ENCODE measurements around the gene KCND3.

KCND3 gene

GRCh38 chr1:111990026-111990877, 784 bp upstream of the KCND3 start:
- DNase-seq (ENCODE audit: extremely low spot score, insufficient read length, low read depth) (no peak), FAIRE-seq (no peak)

DNA sequence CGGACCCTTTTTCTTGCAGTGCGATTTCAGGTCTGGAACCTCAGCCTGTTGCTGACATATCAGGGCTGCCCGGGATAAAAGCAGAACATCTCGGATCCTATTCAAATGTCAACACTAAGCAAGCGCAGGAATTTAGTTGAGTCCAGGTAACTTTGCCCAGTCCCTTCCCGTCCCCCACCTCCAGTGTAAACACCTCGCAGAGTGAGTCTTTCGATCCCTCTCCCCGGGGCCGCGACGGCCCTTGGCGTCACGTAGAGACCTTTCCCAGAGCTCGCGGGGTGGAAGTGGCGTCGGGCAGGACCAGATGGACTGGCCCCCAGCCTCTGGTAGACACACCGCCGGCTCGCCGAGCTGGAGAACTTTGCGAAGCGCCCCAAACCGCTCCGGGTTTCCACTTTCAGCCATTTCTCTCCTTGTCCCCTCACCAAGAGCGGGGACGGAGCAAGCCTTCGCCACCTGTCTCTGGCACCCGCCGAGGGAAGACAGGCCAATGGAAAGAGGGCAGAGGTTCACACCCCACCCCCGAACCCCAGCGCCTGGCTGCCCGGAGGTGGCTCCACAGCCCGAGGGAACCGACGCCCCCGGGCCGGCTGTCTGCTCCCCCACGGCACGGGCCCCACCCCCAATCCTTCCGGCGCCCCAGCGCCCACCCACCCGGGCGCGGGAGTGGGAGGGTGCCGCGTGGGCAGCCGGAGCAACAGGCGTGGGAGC, 570 bp downstream of the KCND3 start:
- FAIRE-seq, result no peak
- no peak for DNase-seq (ENCODE audit: extremely low spot score, insufficient read length, low read depth)

- DNase-seq (ENCODE audit: extremely low spot score, insufficient read length, low read depth) (no peak), FAIRE-seq (no peak)
These were observed 1.1 kb downstream of the KCND3 start for GRCh38 chr1:111988377-111988742.

DNA sequence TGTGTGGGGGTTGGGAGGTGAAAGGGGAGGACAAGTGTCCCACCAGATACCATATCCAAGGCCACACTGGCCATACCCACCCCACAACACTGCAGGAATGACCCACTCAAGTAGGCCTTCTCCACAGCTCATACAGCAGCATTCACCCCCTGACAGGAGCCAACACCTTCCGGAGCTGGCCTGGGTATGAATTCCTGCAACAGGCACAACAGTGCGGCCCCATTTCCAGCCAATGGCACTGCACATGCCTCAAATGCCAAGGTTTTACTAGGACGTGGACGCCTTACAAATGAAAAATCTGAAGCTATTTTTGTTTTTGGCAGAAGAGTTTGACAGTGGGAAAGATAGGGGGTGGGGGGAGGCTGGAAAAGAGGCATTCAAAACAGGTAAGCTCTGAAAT, 2.0 kb downstream of the KCND3 start:
- no peak for FAIRE-seq

GRCh38 chr1:111983500-111983899, 6.0 kb downstream of the KCND3 start:
- DNase-seq (ENCODE audit: extremely low spot score, insufficient read length, low read depth) (no peak), FAIRE-seq (no peak)

More for the DNA sequence above, 2.0 kb downstream of the KCND3 start:
- DNase-seq (ENCODE audit: extremely low spot score, insufficient read length, low read depth), result no peak

- FAIRE-seq (no peak), DNase-seq (ENCODE audit: extremely low spot score, insufficient read length, low read depth) (no peak)
These were observed 7.0 kb downstream of the KCND3 start for GRCh38 chr1:111982428-111982827.

- DNase-seq (ENCODE audit: extremely low spot score, insufficient read length, low read depth) (no peak), FAIRE-seq (no peak)
These were observed 7.6 kb downstream of the KCND3 start for GRCh38 chr1:111981871-111982270.

DNA sequence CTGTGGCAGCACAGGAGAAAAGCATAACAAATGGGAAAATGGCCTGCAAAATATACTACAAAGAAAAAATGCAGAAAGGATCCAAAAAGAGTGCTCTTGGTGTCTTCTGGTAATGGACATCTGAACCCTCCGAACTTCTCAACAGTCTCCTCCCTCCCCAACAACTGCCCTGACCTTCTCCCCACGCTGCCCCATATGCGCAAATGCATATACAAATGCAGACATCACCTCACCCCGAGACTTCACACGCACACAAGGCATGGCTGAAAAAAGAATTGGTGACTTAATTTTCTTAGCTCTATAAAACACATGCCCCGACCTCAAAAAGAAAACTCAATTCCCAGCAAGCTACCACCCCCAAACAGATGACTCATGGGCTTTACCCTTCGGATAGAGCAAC, 8.4 kb downstream of the KCND3 start:
- no peak for DNase-seq (ENCODE audit: extremely low spot score, insufficient read length, low read depth)
- no peak for FAIRE-seq

DNA sequence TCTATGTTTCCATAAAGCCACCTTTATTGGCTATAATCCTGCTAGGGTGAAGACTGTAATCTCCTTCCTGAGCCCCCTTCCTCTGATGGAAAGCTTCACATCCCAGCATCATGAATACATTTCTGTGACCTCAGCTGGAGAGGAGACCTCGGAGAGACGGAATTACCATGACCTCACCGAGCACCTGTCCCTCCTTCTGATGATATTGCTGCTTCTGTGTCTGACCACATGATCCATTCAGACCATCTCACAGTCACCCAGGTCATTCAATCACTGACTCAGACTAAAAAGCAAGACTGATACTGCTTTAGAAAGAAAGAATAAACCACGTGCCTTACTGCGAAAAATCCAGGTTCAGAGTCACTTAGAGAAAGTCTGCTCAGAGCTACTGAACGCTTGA, 8.8 kb downstream of the KCND3 start:
- FAIRE-seq (no peak), DNase-seq (ENCODE audit: extremely low spot score, insufficient read length, low read depth) (no peak)

DNA sequence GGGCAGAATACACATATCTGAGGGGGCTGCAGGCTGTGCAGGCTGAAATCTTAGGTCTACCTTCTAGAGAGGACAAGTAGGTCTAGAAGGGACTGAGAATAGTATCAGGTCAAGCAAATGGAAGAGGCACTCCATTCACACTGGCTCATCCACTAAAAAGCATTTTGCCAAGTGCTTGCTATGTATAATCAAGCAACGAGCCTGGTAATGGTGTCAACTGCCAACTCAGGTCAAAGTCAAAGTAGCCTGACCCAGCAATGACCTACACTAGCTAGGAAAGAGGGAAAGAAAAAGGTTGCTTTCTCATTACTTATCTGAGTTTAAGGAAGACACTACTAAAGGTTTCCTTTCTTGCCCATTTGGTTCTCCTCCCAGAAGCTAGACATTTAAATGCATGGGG, 10.8 kb downstream of the KCND3 start:
- FAIRE-seq (no peak), DNase-seq (ENCODE audit: extremely low spot score, insufficient read length, low read depth) (no peak)

GRCh38 chr1:111977378-111977777, 12.1 kb downstream of the KCND3 start:
- DNase-seq (ENCODE audit: extremely low spot score, insufficient read length, low read depth) (no peak), FAIRE-seq (no peak)

- FAIRE-seq (no peak), DNase-seq (ENCODE audit: extremely low spot score, insufficient read length, low read depth) (no peak)
These were observed 12.6 kb downstream of the KCND3 start for GRCh38 chr1:111976842-111977241.

DNA sequence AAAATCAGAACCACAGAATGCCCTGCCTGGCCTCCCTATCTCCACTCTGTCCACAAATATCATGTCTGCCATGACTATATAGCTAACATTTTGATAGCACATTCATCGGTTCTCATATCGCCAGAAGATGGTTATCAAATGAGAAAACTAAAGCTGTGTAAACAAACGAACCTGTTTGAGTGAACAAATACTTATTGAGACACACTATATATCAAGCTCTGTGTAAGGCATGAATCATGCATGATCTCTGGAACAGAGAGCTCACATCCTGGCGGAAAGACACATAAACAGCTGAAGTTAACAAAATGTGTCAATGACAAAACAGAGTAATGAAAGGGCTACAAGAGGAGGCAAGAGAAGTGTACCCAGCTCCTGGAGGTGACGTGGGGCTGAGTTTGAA, 13.1 kb downstream of the KCND3 start:
- FAIRE-seq, result no peak

GRCh38 chr1:111973150-111973790, 16.2 kb downstream of the KCND3 start:
- DNase-seq (ENCODE audit: extremely low spot score, insufficient read length, low read depth), result no peak
- no peak for FAIRE-seq

More for the DNA sequence above, 13.1 kb downstream of the KCND3 start:
- no peak for DNase-seq (ENCODE audit: extremely low spot score, insufficient read length, low read depth)

GRCh38 chr1:111971396-111971795, 18.1 kb downstream of the KCND3 start:
- FAIRE-seq (no peak), DNase-seq (ENCODE audit: extremely low spot score, insufficient read length, low read depth) (no peak)

GRCh38 chr1:111968511-111968910, 21.0 kb downstream of the KCND3 start:
- no peak for DNase-seq (ENCODE audit: extremely low spot score, insufficient read length, low read depth)
- no peak for FAIRE-seq

DNA sequence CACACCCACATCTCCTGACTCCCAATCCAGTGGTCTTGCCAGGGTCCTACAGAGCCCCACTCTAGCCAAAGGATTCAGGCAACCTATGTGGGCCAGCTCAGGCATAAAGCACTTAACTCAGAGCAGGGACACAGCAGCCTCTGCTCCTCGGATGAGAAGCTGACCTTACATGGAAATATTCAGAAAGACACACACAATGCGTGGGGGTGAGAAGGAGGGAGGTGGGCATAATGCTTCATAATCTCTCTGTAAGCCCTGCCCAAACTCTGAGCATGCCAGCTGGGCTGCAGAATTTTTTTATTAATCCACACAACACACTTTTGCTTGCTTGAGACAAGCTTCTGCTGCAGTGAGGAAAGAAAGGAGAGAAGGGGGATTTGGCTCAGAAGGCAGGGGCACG, 21.6 kb downstream of the KCND3 start:
- FAIRE-seq, result no peak
- DNase-seq (ENCODE audit: extremely low spot score, insufficient read length, low read depth), result no peak

GRCh38 chr1:111967067-111967690, 22.3 kb downstream of the KCND3 start:
- no peak for FAIRE-seq

DNA sequence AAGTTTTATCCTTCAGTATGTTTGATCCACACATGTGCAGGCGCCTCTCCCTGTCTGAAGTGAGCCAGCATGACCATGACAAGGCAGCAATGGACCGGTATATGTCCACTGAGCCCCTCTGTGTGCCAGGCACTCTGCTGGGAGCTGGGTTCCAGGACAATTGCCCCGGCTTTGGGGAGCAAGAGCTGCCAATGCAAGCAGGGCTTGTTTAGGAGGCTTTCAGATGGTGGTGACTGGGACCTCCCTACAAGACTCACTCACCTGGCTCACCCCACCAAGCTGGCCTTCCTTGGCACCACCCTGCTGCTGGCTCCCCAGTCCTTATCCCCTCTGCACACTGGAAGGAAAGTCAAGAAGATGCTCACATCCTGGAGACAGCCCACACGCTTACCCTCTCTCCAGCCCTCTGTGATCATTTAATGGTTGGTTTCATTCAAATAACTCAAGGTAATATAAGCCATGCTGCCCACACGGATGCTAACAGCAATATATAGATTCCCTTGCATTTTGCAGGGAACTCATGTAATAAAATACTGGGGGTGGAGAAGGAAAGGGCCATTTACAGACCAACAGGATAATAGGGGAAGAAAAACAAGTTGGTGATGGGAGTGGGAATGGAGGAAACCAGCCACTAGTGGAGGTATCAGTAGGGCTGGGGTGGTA, 23.6 kb downstream of the KCND3 start:
- DNase-seq (ENCODE audit: extremely low spot score, insufficient read length, low read depth) (no peak), FAIRE-seq (no peak)

More at GRCh38 chr1:111967067-111967690, 22.3 kb downstream of the KCND3 start:
- DNase-seq (ENCODE audit: extremely low spot score, insufficient read length, low read depth), result no peak
